ENCODE measurements around the gene OR51B2. TPM values are rescaled to one million over a fixed set of nuclear protein-coding genes. Genes with fewer than 3 reads are reported as not detected.
"Not testable (repeated sequence)": the region's sequence is repeated elsewhere in the genome, so short reads cannot be mapped to it uniquely, and the experiment has no call there.

The OR51B2 gene
- total RNA-seq, 1 experiment from 2014 or later: 17.1 TPM

DNA sequence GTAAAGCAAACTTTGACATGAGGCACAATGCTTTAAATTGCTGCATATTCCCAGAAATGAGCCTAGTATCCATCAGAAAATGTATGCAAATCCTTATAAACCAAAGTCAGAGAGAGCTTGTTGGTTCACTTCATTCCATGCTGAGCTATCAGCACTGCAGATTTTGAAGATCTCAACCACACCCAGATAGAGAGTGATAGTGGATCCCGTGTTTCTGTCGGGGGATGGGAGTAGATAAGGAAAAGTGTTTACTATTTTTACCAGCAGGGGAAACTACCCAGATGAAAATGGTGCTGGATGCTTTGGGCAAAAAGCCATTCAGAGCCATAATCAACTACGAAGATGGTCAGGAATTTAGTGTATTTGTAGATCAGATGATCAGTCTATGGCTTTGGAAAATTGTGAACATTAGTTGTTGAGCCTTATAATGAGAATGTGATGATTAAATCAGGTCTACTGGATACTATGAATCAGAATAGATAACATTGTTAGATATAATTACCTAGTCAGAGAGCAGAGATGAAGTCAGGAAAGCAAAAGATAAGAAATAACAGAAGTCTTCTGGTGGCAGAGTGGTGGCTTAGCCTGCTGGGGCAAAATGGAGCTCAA lies 38.0 kb upstream of the OR51B2 start:
- peaks cover 82% of the 10 kb centered on the region for H3K79me2 ChIP-seq (ENCODE audit: insufficient read depth, low read length)
- no peaks in the 10 kb centered on the region for H3K27me3 ChIP-seq (ENCODE audit: insufficient read depth, low read length)
- no peak overlapping the region for H3K4me2 ChIP-seq (ENCODE audit: low read length)
- peaks cover 20% of the 10 kb centered on the region; the same call in 1 of the 2 replicates for H4K20me1 ChIP-seq (ENCODE audit: insufficient read depth)
- BruUV-seq (replicated peaks): no TSS peak
- TF ChIP-seq, protein P1, sequence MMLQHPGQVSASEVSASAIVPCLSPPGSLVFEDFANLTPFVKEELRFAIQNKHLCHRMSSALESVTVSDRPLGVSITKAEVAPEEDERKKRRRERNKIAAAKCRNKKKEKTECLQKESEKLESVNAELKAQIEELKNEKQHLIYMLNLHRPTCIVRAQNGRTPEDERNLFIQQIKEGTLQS (IDR thresholded peaks at IDR 0.05): no peak
- peaks cover 3 to 55% of the 10 kb centered on the region in 2 experiments; a peak in 2 of 4 replicates for H3K4me1 ChIP-seq (ENCODE audit: control insufficient read depth in 1 of 2, insufficient read depth in 2 of 2, low read length in 2 of 2)
- no peak overlapping the region for H3K9ac ChIP-seq (ENCODE audit: low read length)
- intact Hi-C loops (cut with micrococcal nuclease): no loop called here
- POLR2A ChIA-PET: no interaction called here
- RAD21 ChIA-PET (ENCODE audit: low non-redundant PET in 1 of 2, low total read pairs in 2 of 2, uncharacterized antibody in 2 of 2, unreplicated experiment in 2 of 2): no interaction called here
- CTCF ChIA-PET: no interaction called here
- H3K36me3 ChIP-seq (ENCODE audit: control insufficient read depth in 1 of 2, insufficient read depth in 2 of 2, low read length in 2 of 2): peaks cover 0 to 47% of the 10 kb centered on the region in 2 experiments; a peak in 2 of 4 replicates
- ATAC-seq: no peak
- no peaks in the 10 kb centered on the region for H3K9me3 ChIP-seq (ENCODE audit: control insufficient read depth in 1 of 2, insufficient read depth in 1 of 2, low read depth in 1 of 2, low read length in 2 of 2)
- no peak for DNase-seq (ENCODE audit: low read depth, low spot score)
- no peak overlapping the region for H3K27ac ChIP-seq (ENCODE audit: low read depth, low read length)
- H3K9me2 ChIP-seq (ENCODE audit: insufficient read depth): no peaks in the 10 kb centered on the region
- no peak overlapping the region for H3K4me3 ChIP-seq (replicated peaks in 1 of 2; ENCODE audit: low read depth in 1 of 2, low read length in 2 of 2)
- no peak overlapping the region for H2AFZ ChIP-seq (ENCODE audit: low read depth, low read length, poor library complexity, severe bottlenecking)

DNA sequence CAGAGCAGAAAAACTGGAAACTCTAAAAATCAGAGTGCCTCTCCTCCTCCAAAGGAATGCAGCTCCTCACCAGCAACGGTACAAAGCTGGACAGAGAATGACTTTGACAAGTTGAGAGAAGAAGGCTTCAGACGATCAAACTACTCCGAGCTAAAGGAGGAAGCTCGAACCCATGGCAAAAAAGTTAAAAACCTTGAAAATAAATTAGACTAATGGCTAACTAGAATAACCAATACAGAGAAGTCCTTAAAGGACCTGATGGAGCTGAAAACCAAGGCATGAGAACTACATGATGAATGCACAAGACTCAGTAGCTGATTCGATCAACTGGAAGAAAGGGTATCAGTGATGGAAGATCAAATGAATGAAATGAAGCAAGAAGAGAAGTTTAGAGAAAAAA lies 31.9 kb upstream of the OR51B2 start:
- H3K27me3 ChIP-seq (ENCODE audit: insufficient read depth, low read length); DNase-seq (ENCODE audit: low read depth, low spot score); BruUV-seq (replicated peaks); H3K27ac ChIP-seq (ENCODE audit: low read depth, low read length); POLR2A ChIA-PET; H2AFZ ChIP-seq (ENCODE audit: low read depth, low read length, poor library complexity, severe bottlenecking); intact Hi-C loops (cut with micrococcal nuclease); H3K9me2 ChIP-seq (ENCODE audit: insufficient read depth); H3K4me2 ChIP-seq (ENCODE audit: low read length); H4K20me1 ChIP-seq (ENCODE audit: insufficient read depth); ATAC-seq; CTCF ChIA-PET; H3K4me3 ChIP-seq (replicated peaks in 1 of 2; ENCODE audit: low read depth in 1 of 2, low read length in 2 of 2); H3K9me3 ChIP-seq (ENCODE audit: control insufficient read depth in 1 of 2, insufficient read depth in 1 of 2, low read depth in 1 of 2, low read length in 2 of 2); H3K9ac ChIP-seq (ENCODE audit: low read length); RAD21 ChIA-PET (ENCODE audit: low non-redundant PET in 1 of 2, low total read pairs in 2 of 2, uncharacterized antibody in 2 of 2, unreplicated experiment in 2 of 2): not testable (repeated sequence)
- peaks cover 0 to 12% of the 10 kb centered on the region in 2 experiments; a peak in 1 of 4 replicates for H3K4me1 ChIP-seq (ENCODE audit: control insufficient read depth in 1 of 2, insufficient read depth in 2 of 2, low read length in 2 of 2)
- peaks cover 0 to 25% of the 10 kb centered on the region in 2 experiments; a peak in 2 of 4 replicates for H3K36me3 ChIP-seq (ENCODE audit: control insufficient read depth in 1 of 2, insufficient read depth in 2 of 2, low read length in 2 of 2)
- H3K79me2 ChIP-seq (ENCODE audit: insufficient read depth, low read length): peaks cover 75% of the 10 kb centered on the region

All from HCT116 (cell line).